ENCODE results near the gene ICAM5. TPM values are rescaled to one million over a fixed set of nuclear protein-coding genes. Genes with fewer than 3 reads are reported as not detected.
"Not testable (repeated sequence)": the region's sequence is repeated elsewhere in the genome, so short reads cannot be mapped to it uniquely, and the experiment has no call there.

ICAM5 gene
- total RNA-seq, 1 donor from 2014 or later = 2.0 TPM

DNA sequence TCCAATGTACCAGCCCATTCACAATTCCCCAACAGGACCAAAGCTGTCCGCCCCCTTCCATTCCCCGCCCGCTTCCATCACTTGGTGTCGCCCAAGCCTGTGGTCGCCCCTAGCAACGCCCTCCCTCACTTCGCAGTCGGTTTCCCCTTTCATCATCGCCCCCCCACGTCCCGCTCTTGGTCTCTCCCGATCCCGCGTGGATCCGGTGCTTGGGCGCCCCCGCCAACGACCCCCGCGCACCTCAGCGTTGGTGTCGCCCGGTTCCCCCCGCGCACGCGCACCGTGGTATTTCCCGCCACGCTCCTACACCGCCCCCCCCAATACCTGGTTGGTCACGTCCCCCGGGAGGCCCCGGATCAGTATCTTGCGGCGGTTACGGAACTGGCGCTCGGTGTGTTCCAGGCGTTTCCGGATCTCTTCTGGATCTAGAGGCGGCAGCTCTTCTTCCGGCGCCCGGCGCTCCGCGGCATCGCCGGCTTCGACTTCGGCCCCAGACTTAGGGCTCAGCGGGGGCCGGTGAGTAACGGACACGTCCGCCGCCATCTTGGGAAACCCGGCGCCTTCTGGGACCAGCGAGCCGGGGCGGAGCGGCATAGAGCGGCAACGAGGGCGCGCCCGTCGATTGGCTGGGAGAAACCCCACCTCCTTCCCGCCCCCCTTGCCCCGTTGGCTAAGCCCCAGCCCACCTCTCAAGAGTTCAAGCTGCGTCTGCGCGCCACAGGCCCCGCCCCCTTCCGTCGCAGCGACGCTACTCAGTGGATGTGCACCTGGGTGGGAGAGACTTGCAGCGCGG lies 43.4 kb downstream of the ICAM5 start, which contains the start of gene RAVER1:
Gene RAVER1, minus strand, starts transcription at position 565 of the 793 bp plus-strand sequence. Its CDS starts 22 bp downstream, at position 543.
- H3K4me3 Mint-ChIP-seq (ENCODE audit: unreplicated experiment) = peak within 1 kb of the TSS; percentile 95
- H3K27me3 Mint-ChIP-seq (ENCODE audit: unreplicated experiment) = no peaks in the 10 kb centered on the region
- peaks cover 10% of the 10 kb centered on the region for H3K36me3 Mint-ChIP-seq (ENCODE audit: unreplicated experiment)
- peak within 1 kb of the TSS; percentile 99 for H3K27ac Mint-ChIP-seq (ENCODE audit: unreplicated experiment)
- H3K9me3 Mint-ChIP-seq (ENCODE audit: unreplicated experiment) = no peaks in the 10 kb centered on the region
- DNase-seq (ENCODE audit: extremely low spot score, unreplicated experiment) = peak; percentile 99
- TF ChIP-seq CTCF (IDR thresholded peaks at IDR 0.05) = no peak
- H3K4me1 Mint-ChIP-seq (ENCODE audit: unreplicated experiment) = peaks cover 25% of the 10 kb centered on the region

- no peaks in the 10 kb centered on the region for H3K9me3 Mint-ChIP-seq (ENCODE audit: unreplicated experiment)
- H3K4me1 Mint-ChIP-seq (ENCODE audit: unreplicated experiment) = peaks cover 25% of the 10 kb centered on the region
- no peak for TF ChIP-seq CTCF (IDR thresholded peaks at IDR 0.05)
Measured at GRCh38 chr19:10333758-10334587, 44.2 kb downstream of the ICAM5 start.

DNA sequence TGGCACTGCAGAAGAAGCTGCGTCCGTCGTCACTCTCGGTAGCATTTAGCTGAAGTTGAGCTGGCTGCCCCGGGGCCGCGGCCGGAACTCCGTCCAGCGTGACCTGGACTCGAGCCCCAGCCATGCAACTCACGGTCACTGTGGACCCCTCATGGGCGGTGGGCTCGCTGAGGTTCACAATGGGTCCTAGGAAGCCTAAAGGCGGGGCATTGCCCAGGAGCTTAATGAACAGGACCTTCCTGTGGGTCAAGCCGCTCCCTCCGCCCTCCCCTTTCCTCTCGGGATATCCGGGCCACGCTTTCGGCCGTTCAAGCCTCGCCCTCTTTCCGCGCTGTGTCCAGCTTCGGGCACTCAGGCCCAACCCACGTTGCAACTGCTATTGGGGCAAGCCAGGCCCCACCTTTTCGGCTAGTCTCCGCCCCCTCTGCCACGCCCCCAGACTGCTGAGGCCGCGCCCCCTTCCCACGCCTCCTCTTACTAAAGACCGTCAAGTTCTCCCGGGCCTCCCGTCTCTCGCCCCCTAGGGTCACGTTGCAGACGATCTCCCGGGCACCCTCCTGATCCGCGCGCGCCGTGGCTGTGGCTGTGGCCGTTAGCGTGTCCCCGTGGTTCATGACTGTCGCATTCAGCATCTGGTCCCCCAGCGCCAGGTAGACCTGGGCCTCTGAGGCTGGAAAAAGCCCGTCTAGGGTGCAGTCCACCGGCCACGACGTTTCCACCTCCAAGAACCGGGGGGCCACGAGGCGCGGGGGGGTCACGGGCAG lies 45.0 kb downstream of the ICAM5 start:
- Mint-ChIP-seq H3K27ac (ENCODE audit: unreplicated experiment) (peak overlapping the region; percentile 99), H3K36me3 (ENCODE audit: unreplicated experiment) (peaks cover 3% of the 10 kb centered on the region), H3K9me3 (ENCODE audit: unreplicated experiment) (no peaks in the 10 kb centered on the region), H3K4me1 (ENCODE audit: unreplicated experiment) (peaks cover 25% of the 10 kb centered on the region), H3K4me3 (ENCODE audit: unreplicated experiment) (peak overlapping the region; percentile 95), H3K27me3 (ENCODE audit: unreplicated experiment) (no peaks in the 10 kb centered on the region)
- no peak for TF ChIP-seq CTCF (IDR thresholded peaks at IDR 0.05)
- peak; percentile 97 for DNase-seq (ENCODE audit: extremely low spot score, unreplicated experiment)

More at GRCh38 chr19:10333758-10334587, 44.2 kb downstream of the ICAM5 start:
- H3K36me3 Mint-ChIP-seq (ENCODE audit: unreplicated experiment) = peaks cover 7% of the 10 kb centered on the region
- H3K27ac Mint-ChIP-seq (ENCODE audit: unreplicated experiment) = peak overlapping the region; percentile 99
- peak overlapping the region; percentile 95 for H3K4me3 Mint-ChIP-seq (ENCODE audit: unreplicated experiment)
- DNase-seq (ENCODE audit: extremely low spot score, unreplicated experiment) = no peak
- H3K27me3 Mint-ChIP-seq (ENCODE audit: unreplicated experiment) = no peaks in the 10 kb centered on the region

DNA sequence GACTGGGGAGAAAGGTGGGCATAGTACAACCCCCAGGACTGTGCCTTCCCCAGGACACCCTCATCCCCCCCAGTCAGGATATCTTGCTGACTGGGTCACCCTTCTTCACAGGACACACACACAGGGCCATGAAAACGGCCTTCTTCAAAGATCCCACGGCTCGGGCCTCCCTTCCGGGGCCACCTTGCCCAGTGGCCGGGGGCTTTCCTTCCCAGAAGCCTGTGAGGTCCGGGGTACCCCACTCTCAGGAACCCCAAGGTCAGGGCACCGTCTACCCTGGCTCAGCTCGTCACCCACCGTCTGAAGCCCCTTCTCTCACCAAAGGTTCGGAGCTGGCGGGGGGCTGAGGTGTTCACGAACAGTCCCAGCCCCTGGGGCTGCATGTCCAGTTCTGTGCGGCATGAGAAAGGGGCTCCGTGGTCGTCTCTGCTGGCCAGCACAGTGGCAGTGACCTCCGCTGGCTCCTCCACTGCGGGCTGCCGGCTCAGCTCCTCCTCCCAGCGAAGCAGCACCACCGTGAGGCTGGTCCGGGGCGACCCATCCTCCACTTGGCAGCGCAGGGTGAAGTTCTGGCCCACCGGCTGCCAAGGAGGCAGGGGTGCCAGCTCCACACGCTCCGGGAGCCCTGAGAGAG lies 45.7 kb downstream of the ICAM5 start:
- Mint-ChIP-seq H3K4me1 (ENCODE audit: unreplicated experiment) (peaks cover 25% of the 10 kb centered on the region), H3K36me3 (ENCODE audit: unreplicated experiment) (no peaks in the 10 kb centered on the region), H3K27ac (ENCODE audit: unreplicated experiment) (no peak overlapping the region), H3K9me3 (ENCODE audit: unreplicated experiment) (no peaks in the 10 kb centered on the region), H3K27me3 (ENCODE audit: unreplicated experiment) (no peaks in the 10 kb centered on the region), H3K4me3 (ENCODE audit: unreplicated experiment) (peak overlapping the region; percentile 95)
- DNase-seq (ENCODE audit: extremely low spot score, unreplicated experiment) = no peak
- TF ChIP-seq CTCF (IDR thresholded peaks at IDR 0.05) = no peak

DNA sequence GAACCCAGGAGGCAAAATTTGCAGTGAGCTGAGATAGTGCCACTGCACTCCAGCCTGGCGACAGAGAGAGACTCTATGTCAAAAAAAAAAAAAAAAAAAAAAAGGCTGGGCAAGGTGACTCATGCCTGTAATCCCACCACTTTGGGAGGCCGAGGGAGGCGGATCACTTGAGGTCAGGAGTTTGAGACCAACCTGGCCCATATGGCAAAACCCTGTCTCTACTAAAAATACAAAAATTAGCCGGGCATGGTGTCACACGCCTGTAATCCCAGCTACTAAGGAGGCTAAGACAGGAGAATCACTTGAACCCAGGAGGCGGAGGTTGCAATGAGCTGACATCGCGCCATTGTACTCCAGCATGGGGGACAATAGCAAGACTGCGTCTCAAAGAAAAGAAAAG lies 47.0 kb downstream of the ICAM5 start:
- not testable (repeated sequence) for DNase-seq (ENCODE audit: extremely low spot score, unreplicated experiment); H3K36me3 Mint-ChIP-seq (ENCODE audit: unreplicated experiment); H3K9me3 Mint-ChIP-seq (ENCODE audit: unreplicated experiment); H3K4me3 Mint-ChIP-seq (ENCODE audit: unreplicated experiment); H3K27me3 Mint-ChIP-seq (ENCODE audit: unreplicated experiment); H3K27ac Mint-ChIP-seq (ENCODE audit: unreplicated experiment)
- H3K4me1 Mint-ChIP-seq (ENCODE audit: unreplicated experiment) = peaks cover 25% of the 10 kb centered on the region
